PFSK-1 (cell line): Measurements from ENCODE around the gene LDLRAD4.

ENCODE experiments used
- POLR2AphosphoS5 ChIP-seq: IDR thresholded peaks from 2 replicates; pipeline ENCODE4 v1.6.1; 2012; ENCODE audit warnings: low read depth, mild to moderate bottlenecking, control low read depth, low read length, moderate library complexity
- TF ChIP-seq, protein P1 (sequence below), 2 experiments: IDR thresholded peaks; 2 replicates each; pipeline versions ENCODE4 v1.6.1 to v1.8.0; 2011 to 2012; ENCODE audit warnings: low read depth in 2 of 2, low read length in 2 of 2, control low read depth in 1 of 2, inconsistent platforms in 1 of 2, mild to moderate bottlenecking in 1 of 2, moderate library complexity in 1 of 2; ENCODE audit not compliant: insufficient read depth in 1 of 2

DNA sequence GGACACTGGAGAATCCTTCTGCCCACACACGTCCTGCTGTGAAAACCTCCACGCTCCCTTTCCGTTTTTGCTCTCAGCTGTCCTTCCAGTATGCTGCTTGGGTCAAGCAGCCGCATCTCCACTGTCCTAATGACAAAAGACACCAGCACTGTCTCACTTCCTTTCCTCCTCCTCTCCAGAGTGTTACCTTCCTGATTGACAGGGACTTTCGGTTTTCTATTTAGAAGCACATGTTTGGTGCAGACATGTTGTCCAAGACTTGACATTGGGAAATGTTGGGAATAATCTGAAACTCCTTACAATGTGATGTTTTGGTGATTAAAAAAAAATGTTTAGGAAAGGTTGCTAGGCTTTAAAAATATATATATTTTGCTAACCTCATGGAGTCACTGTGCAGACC lies 281.2 kb downstream of the LDLRAD4 start:
- TF ChIP-seq POLR2AphosphoS5 = no peak
- TF ChIP-seq, protein P1, sequence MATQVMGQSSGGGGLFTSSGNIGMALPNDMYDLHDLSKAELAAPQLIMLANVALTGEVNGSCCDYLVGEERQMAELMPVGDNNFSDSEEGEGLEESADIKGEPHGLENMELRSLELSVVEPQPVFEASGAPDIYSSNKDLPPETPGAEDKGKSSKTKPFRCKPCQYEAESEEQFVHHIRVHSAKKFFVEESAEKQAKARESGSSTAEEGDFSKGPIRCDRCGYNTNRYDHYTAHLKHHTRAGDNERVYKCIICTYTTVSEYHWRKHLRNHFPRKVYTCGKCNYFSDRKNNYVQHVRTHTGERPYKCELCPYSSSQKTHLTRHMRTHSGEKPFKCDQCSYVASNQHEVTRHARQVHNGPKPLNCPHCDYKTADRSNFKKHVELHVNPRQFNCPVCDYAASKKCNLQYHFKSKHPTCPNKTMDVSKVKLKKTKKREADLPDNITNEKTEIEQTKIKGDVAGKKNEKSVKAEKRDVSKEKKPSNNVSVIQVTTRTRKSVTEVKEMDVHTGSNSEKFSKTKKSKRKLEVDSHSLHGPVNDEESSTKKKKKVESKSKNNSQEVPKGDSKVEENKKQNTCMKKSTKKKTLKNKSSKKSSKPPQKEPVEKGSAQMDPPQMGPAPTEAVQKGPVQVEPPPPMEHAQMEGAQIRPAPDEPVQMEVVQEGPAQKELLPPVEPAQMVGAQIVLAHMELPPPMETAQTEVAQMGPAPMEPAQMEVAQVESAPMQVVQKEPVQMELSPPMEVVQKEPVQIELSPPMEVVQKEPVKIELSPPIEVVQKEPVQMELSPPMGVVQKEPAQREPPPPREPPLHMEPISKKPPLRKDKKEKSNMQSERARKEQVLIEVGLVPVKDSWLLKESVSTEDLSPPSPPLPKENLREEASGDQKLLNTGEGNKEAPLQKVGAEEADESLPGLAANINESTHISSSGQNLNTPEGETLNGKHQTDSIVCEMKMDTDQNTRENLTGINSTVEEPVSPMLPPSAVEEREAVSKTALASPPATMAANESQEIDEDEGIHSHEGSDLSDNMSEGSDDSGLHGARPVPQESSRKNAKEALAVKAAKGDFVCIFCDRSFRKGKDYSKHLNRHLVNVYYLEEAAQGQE (IDR thresholded peaks at IDR 0.05; ENCODE audit: insufficient read depth in 1 of 2, low read depth in 2 of 2, low read length in 2 of 2) = no peak
